ENCODE measurements around the gene DNAI1. TPM values are rescaled to one million over a fixed set of nuclear protein-coding genes. Genes with fewer than 3 reads are reported as not detected.

Gene DNAI1
- total and polyA plus RNA-seq, 8 donors, result 0.29 to 11.6 (median 4.8) TPM

DNA sequence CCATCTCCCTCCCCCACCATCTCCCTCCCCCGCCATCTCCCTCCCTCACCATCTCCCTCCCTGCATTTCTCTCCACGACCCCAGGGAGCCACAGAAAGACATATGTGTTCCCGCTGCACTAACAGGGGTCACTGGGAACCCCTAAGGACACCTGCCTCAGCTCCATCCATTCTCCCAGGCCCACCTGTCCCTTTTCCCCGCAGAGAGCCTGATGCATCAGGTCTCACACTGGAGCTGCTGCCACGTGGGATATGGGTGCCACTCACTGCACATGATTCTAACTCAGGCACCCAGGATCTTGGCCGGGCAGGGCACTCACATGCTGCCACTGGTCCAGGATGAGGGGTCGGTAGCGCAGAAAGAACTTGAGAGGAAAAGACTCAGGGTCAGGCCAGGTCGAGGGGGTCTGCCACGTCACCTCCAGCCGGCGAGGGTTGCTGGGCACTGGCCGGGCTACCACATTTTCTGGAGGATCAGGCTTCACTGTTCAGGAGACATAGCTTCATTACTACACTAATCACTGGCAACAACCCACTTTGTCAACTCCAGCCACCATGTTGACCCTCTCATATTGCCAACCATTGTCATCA is 97.4 kb downstream of the DNAI1 start:
- TF ChIP-seq, protein P1, sequence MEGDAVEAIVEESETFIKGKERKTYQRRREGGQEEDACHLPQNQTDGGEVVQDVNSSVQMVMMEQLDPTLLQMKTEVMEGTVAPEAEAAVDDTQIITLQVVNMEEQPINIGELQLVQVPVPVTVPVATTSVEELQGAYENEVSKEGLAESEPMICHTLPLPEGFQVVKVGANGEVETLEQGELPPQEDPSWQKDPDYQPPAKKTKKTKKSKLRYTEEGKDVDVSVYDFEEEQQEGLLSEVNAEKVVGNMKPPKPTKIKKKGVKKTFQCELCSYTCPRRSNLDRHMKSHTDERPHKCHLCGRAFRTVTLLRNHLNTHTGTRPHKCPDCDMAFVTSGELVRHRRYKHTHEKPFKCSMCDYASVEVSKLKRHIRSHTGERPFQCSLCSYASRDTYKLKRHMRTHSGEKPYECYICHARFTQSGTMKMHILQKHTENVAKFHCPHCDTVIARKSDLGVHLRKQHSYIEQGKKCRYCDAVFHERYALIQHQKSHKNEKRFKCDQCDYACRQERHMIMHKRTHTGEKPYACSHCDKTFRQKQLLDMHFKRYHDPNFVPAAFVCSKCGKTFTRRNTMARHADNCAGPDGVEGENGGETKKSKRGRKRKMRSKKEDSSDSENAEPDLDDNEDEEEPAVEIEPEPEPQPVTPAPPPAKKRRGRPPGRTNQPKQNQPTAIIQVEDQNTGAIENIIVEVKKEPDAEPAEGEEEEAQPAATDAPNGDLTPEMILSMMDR (IDR thresholded peaks at IDR 0.05), result no peak
- ATAC-seq (no peak), DNase-seq (peak in 2 of 4 donors; percentile 18 to 47)
- H3K36me3 ChIP-seq, result no peaks in the 10 kb centered on the region
- no peak overlapping the region for H3K4me3 ChIP-seq
- intact Hi-C loops (cut with DNase I), result no loop called here
- H3K27ac ChIP-seq, result no peak overlapping the region
- H3K4me1 ChIP-seq, result peaks cover 3 to 14% of the 10 kb centered on the region in 2 donors
- no peaks in the 10 kb centered on the region for H3K9me3 ChIP-seq
- H3K27me3 ChIP-seq, result peaks cover 0 to 62% of the 10 kb centered on the region in 2 donors

DNA sequence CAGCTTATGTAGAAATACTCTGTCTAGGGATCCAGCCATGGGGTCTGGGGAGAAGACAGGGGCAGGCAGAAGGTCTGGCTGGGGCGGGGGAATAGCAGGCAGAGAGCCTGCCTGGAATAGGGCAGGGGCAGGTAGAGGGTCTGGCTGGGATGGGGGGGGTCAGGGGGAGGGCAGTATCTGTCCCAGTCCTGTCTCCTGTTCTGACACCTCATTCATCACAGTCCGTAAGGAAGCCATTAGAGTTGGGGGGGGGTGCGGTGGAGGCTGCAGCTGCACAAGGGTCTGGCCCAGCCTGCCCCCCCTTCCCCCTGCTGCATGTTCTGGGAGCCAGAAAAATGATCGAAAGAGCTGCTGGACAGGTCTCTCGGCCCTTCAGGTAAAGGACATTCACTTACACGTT is 98.3 kb downstream of the DNAI1 start:
- Histone ChIP-seq H3K9me3 (peaks cover 0 to 2% of the 10 kb centered on the region in 2 donors), H3K4me1 (peaks cover 3 to 14% of the 10 kb centered on the region in 2 donors), H3K27me3 (peaks cover 0 to 66% of the 10 kb centered on the region in 2 donors), H3K36me3 (no peaks in the 10 kb centered on the region), H3K27ac (no peak overlapping the region), H3K4me3 (no peak overlapping the region)
- DNase-seq (peak in 2 of 4 donors; percentile 19 to 24), ATAC-seq (no peak)
- intact Hi-C loops (cut with DNase I), result no loop called here
- TF ChIP-seq, protein P1 (IDR thresholded peaks at IDR 0.05), result no peak

DNA sequence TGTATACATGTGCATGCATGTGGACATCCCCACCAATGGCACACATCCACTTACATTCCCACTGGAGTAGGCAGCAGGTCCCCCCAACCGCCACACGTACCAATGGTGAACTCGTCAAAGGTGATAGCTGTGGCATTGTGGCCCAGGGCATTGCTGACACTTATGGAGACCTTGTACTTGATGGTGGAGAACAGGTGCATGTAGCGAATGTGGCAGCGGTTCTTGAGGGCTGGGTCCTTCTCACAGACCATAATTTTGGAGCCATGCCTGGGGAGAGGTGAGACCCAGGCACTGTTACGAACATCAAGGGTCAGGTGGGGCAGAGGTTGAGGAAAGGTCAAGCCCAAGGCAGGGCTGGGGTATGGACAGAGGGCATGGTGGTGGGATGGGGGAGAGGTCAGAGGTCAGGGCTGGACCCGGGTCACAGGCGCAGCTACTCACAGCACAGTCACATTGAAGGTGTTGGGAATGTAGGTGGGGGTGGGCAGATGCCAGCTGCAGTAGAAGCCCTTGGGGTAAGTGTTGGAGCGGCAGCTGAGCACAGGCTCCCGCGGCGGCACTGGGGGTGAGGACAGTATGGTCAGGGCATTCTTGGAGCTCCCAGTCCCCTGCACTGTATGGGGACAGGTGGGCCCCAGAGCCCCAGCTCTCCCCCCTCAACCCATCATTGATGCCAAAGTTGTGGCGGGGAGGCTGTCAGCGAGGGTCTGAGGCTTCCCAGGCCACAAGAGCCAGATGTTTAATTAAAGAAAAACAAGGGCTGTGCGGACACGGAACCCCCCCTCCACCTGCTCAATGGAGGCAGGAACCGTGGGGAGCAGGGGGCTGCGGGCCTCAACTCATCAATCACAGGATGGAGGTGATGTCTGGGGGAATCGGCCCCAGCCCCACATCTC is 99.1 kb downstream of the DNAI1 start:
- DNase-seq (peak in 1 of 4 donors; percentile 29), ATAC-seq (no peak)
- H3K9me3 ChIP-seq, result peaks cover 0 to 5% of the 10 kb centered on the region in 2 donors
- no peak overlapping the region for H3K4me3 ChIP-seq
- no peak overlapping the region for H3K27ac ChIP-seq
- TF ChIP-seq, protein P1 (IDR thresholded peaks at IDR 0.05), result no peak
- H3K27me3 ChIP-seq, result peaks cover 0 to 66% of the 10 kb centered on the region in 2 donors
- peaks cover 3 to 14% of the 10 kb centered on the region in 2 donors for H3K4me1 ChIP-seq
- intact Hi-C loops (cut with DNase I), result no loop called here
- H3K36me3 ChIP-seq, result no peaks in the 10 kb centered on the region

DNA sequence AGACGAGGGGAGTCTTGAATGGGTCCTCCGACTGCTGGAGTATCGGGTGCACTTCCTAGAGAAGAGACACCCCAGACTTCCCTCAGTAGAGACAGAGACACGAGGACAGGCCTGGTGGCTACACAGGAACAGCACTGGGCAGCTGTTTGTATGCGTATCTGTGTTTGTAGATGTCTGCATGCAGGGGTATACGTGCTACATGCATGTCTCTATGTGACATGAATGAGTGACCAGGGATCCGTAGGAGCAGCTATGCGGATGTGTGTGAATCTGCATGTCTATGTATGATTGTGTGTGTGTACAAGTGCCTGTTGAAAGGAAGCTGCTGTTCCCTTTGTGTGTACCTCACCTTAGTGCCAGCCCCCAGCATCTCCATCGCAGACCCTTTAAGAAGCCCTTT is 99.8 kb downstream of the DNAI1 start:
- no peak for DNase-seq
- peaks cover 3 to 14% of the 10 kb centered on the region in 2 donors for H3K4me1 ChIP-seq
- TF ChIP-seq, protein P1 (IDR thresholded peaks at IDR 0.05), result no peak
- H3K27ac ChIP-seq, result no peak overlapping the region
- no peak overlapping the region for H3K4me3 ChIP-seq
- peaks cover 0 to 5% of the 10 kb centered on the region in 2 donors for H3K9me3 ChIP-seq
- no peak for ATAC-seq
- peaks cover 0 to 73% of the 10 kb centered on the region in 2 donors for H3K27me3 ChIP-seq
- intact Hi-C loops (cut with DNase I), result no loop called here
- no peaks in the 10 kb centered on the region for H3K36me3 ChIP-seq
